ENCODE results near the gene TSPAN32. TPM values are rescaled to one million over a fixed set of nuclear protein-coding genes. Genes with fewer than 3 reads are reported as not detected.
A peak's percentile ranks its signal among the peaks of the same experiment; 100 is the strongest.

TSPAN32 gene
- total RNA-seq, 2 experiments from 2014 or later: 39.7 to 47.0 TPM

- ATAC-seq (peak; percentile 16), DNase-seq (peak; percentile 45)
- Mint-ChIP-seq H3K9me3 (ENCODE audit: insufficient read depth) (no peaks in the 10 kb centered on the region), H3K4me1 (ENCODE audit: low read depth) (peaks cover 36% of the 10 kb centered on the region), H3K36me3 (ENCODE audit: low read depth) (no peaks in the 10 kb centered on the region), H3K27ac (no peak overlapping the region), H3K27me3 (ENCODE audit: low read depth) (peaks cover 30% of the 10 kb centered on the region), H3K4me3 (peak overlapping the region; percentile 49)
- POLR2A ChIA-PET: no interaction called here
- CTCF ChIA-PET: interaction anchor here (0.9 to 1.0 kb wide), 2 partner anchors 10 to 36 kb away, joined by 3 to 6 read pairs; no protein-coding TSS in a partner anchor
Measured at GRCh38 chr11:2268729-2269600, 32.8 kb upstream of the TSPAN32 start.

- no peaks in the 10 kb centered on the region for H3K36me3 Mint-ChIP-seq (ENCODE audit: low read depth)
- ChIA-PET CTCF (interaction anchor here (1.0 kb wide), 1 partner anchor 35 kb away, joined by 6 read pairs; no protein-coding TSS in a partner anchor), POLR2A (no interaction called here)
- H3K4me1 Mint-ChIP-seq (ENCODE audit: low read depth): peaks cover 36% of the 10 kb centered on the region
- peaks cover 30% of the 10 kb centered on the region for H3K27me3 Mint-ChIP-seq (ENCODE audit: low read depth)
- H3K9me3 Mint-ChIP-seq (ENCODE audit: insufficient read depth): no peaks in the 10 kb centered on the region
- peak overlapping the region; percentile 49 for H3K4me3 Mint-ChIP-seq
- DNase-seq (peak; percentile 52), ATAC-seq (peak; percentile 57)
- no peak overlapping the region for H3K27ac Mint-ChIP-seq
Measured at GRCh38 chr11:2269601-2270321, 32.1 kb upstream of the TSPAN32 start.

GRCh38 chr11:2270322-2271076, 31.3 kb upstream of the TSPAN32 start, which contains the start of gene ASCL2:
ASCL2 (minus strand) TSS chr11:2270588; CDS start chr11:2270332, 256 bp downstream.
- DNase-seq (no peak), ATAC-seq (no peak)
- CTCF ChIA-PET: interaction anchor here (1.0 kb wide), 1 partner anchor 34 kb away, joined by 6 read pairs; no protein-coding TSS in a partner anchor
- H3K27me3 Mint-ChIP-seq (ENCODE audit: low read depth): peaks cover 32% of the 10 kb centered on the region
- H3K4me3 Mint-ChIP-seq: peak within 1 kb of the TSS; percentile 49
- POLR2A ChIA-PET: no interaction called here
- no peaks in the 10 kb centered on the region for H3K9me3 Mint-ChIP-seq (ENCODE audit: insufficient read depth)
- H3K36me3 Mint-ChIP-seq (ENCODE audit: low read depth): no peaks in the 10 kb centered on the region
- H3K4me1 Mint-ChIP-seq (ENCODE audit: low read depth): peaks cover 33% of the 10 kb centered on the region
- H3K27ac Mint-ChIP-seq: no peak within 1 kb of the TSS

GRCh38 chr11:2271077-2271326, 30.8 kb upstream of the TSPAN32 start:
- DNase-seq (no peak), ATAC-seq (peak; percentile 48)
- no peak overlapping the region for H3K27ac Mint-ChIP-seq
- peaks cover 28% of the 10 kb centered on the region for H3K4me1 Mint-ChIP-seq (ENCODE audit: low read depth)
- CTCF ChIA-PET: no interaction called here
- no peaks in the 10 kb centered on the region for H3K9me3 Mint-ChIP-seq (ENCODE audit: insufficient read depth)
- H3K4me3 Mint-ChIP-seq: no peak overlapping the region
- H3K27me3 Mint-ChIP-seq (ENCODE audit: low read depth): peaks cover 32% of the 10 kb centered on the region
- POLR2A ChIA-PET: no interaction called here
- no peaks in the 10 kb centered on the region for H3K36me3 Mint-ChIP-seq (ENCODE audit: low read depth)

GRCh38 chr11:2271327-2272227, 30.2 kb upstream of the TSPAN32 start:
- CTCF ChIA-PET: no interaction called here
- Mint-ChIP-seq H3K4me3 (no peak overlapping the region), H3K36me3 (ENCODE audit: low read depth) (no peaks in the 10 kb centered on the region), H3K27me3 (ENCODE audit: low read depth) (peaks cover 32% of the 10 kb centered on the region), H3K4me1 (ENCODE audit: low read depth) (peaks cover 24% of the 10 kb centered on the region), H3K27ac (no peak overlapping the region), H3K9me3 (ENCODE audit: insufficient read depth) (no peaks in the 10 kb centered on the region)
- POLR2A ChIA-PET: no interaction called here
- no peak for DNase-seq
- ATAC-seq: no peak

GRCh38 chr11:2272228-2272945, 29.4 kb upstream of the TSPAN32 start:
- POLR2A ChIA-PET: no interaction called here
- no peak overlapping the region for H3K4me3 Mint-ChIP-seq
- ATAC-seq: no peak
- peaks cover 23% of the 10 kb centered on the region for H3K4me1 Mint-ChIP-seq (ENCODE audit: low read depth)
- DNase-seq: no peak
- CTCF ChIA-PET: no interaction called here
- H3K9me3 Mint-ChIP-seq (ENCODE audit: insufficient read depth): no peaks in the 10 kb centered on the region
- H3K36me3 Mint-ChIP-seq (ENCODE audit: low read depth): no peaks in the 10 kb centered on the region
- H3K27me3 Mint-ChIP-seq (ENCODE audit: low read depth): peaks cover 35% of the 10 kb centered on the region
- no peak overlapping the region for H3K27ac Mint-ChIP-seq

GRCh38 chr11:2272946-2273280, 28.9 kb upstream of the TSPAN32 start:
- Mint-ChIP-seq H3K4me3 (no peak overlapping the region), H3K27ac (no peak overlapping the region), H3K27me3 (ENCODE audit: low read depth) (peaks cover 38% of the 10 kb centered on the region), H3K4me1 (ENCODE audit: low read depth) (peaks cover 19% of the 10 kb centered on the region), H3K9me3 (ENCODE audit: insufficient read depth) (no peaks in the 10 kb centered on the region), H3K36me3 (ENCODE audit: low read depth) (no peaks in the 10 kb centered on the region)
- CTCF ChIA-PET: no interaction called here
- DNase-seq (no peak), ATAC-seq (no peak)
- POLR2A ChIA-PET: no interaction called here

- H3K4me1 Mint-ChIP-seq (ENCODE audit: low read depth): peaks cover 16% of the 10 kb centered on the region
- CTCF ChIA-PET: no interaction called here
- ATAC-seq: no peak
Measured at GRCh38 chr11:2273311-2273710, 28.5 kb upstream of the TSPAN32 start.

GRCh38 chr11:2273771-2274170, 28.0 kb upstream of the TSPAN32 start:
- CTCF ChIA-PET: no interaction called here
- Mint-ChIP-seq H3K36me3 (ENCODE audit: low read depth) (no peaks in the 10 kb centered on the region), H3K4me1 (ENCODE audit: low read depth) (peaks cover 12% of the 10 kb centered on the region), H3K9me3 (ENCODE audit: insufficient read depth) (peaks cover under 1% of the 10 kb centered on the region), H3K4me3 (no peak overlapping the region), H3K27ac (no peak overlapping the region), H3K27me3 (ENCODE audit: low read depth) (peaks cover 37% of the 10 kb centered on the region)
- POLR2A ChIA-PET: no interaction called here
- DNase-seq (no peak), ATAC-seq (no peak)

More at GRCh38 chr11:2273311-2273710, 28.5 kb upstream of the TSPAN32 start:
- H3K9me3 Mint-ChIP-seq (ENCODE audit: insufficient read depth): no peaks in the 10 kb centered on the region
- no peak overlapping the region for H3K27ac Mint-ChIP-seq
- POLR2A ChIA-PET: no interaction called here
- no peak overlapping the region for H3K4me3 Mint-ChIP-seq
- no peaks in the 10 kb centered on the region for H3K36me3 Mint-ChIP-seq (ENCODE audit: low read depth)
- H3K27me3 Mint-ChIP-seq (ENCODE audit: low read depth): peaks cover 40% of the 10 kb centered on the region
- no peak for DNase-seq

GRCh38 chr11:2275334-2276279, 26.2 kb upstream of the TSPAN32 start:
- ChIA-PET CTCF (interaction anchor here (1.3 to 1.5 kb wide), 2 partner anchors 24 to 29 kb away, joined by 3 read pairs; no protein-coding TSS in a partner anchor), POLR2A (no interaction called here)
- no peak overlapping the region for H3K27ac Mint-ChIP-seq
- peaks cover 10% of the 10 kb centered on the region for H3K4me1 Mint-ChIP-seq (ENCODE audit: low read depth)
- DNase-seq (no peak), ATAC-seq (no peak)
- H3K36me3 Mint-ChIP-seq (ENCODE audit: low read depth): no peaks in the 10 kb centered on the region
- peaks cover 10% of the 10 kb centered on the region for H3K9me3 Mint-ChIP-seq (ENCODE audit: insufficient read depth)
- no peak overlapping the region for H3K4me3 Mint-ChIP-seq
- H3K27me3 Mint-ChIP-seq (ENCODE audit: low read depth): peaks cover 31% of the 10 kb centered on the region

Data from activated CD8-positive, alpha-beta T cell treated with anti-CD3 and anti-CD28 coated beads, Interleukin-2, amount 10 ng/mL, durations not matched to agents 7 days and 5 days (primary cell).